ENCODE data around the gene HLX. TPM values are rescaled to one million over a fixed set of nuclear protein-coding genes. Genes with fewer than 3 reads are reported as not detected.

The HLX gene
- total RNA-seq, 3 donors from 2014 or later = 5.0 to 17.8 (median 15.1) TPM

- H3K4me3 ChIP-seq = no peak overlapping the region
- intact Hi-C loops (cut with DNase I; ENCODE audit: low total_unique reads) = no loop called here
- no peaks in the 10 kb centered on the region for H3K4me1 ChIP-seq
- no peaks in the 10 kb centered on the region for H3K27me3 ChIP-seq
- no peaks in the 10 kb centered on the region for H3K36me3 ChIP-seq
- TF ChIP-seq POLR2A (IDR thresholded peaks at IDR 0.05) = no peak
- no peak for TF ChIP-seq CTCF (IDR thresholded peaks at IDR 0.05)
- no peak for TF ChIP-seq POLR2AphosphoS5 (IDR thresholded peaks at IDR 0.05)
- H3K9me3 ChIP-seq = no peaks in the 10 kb centered on the region
- no peak overlapping the region for H3K27ac ChIP-seq
- DNase-seq (ENCODE audit: low spot score in 2 of 2) = no peak
These were observed 39.8 kb upstream of the HLX start for GRCh38 chr1:220839474-220839873.

GRCh38 chr1:220841293-220841692, 38.0 kb upstream of the HLX start:
- H3K4me3 ChIP-seq = no peak overlapping the region
- TF ChIP-seq POLR2AphosphoS5 (IDR thresholded peaks at IDR 0.05) (no peak), POLR2A (IDR thresholded peaks at IDR 0.05) (no peak), CTCF (IDR thresholded peaks at IDR 0.05) (no peak)
- H3K27me3 ChIP-seq = no peaks in the 10 kb centered on the region
- H3K27ac ChIP-seq = no peak overlapping the region
- intact Hi-C loops (cut with DNase I; ENCODE audit: low total_unique reads) = no loop called here
- H3K36me3 ChIP-seq = no peaks in the 10 kb centered on the region
- no peaks in the 10 kb centered on the region for H3K4me1 ChIP-seq
- no peak for DNase-seq (ENCODE audit: low spot score in 2 of 2)
- H3K9me3 ChIP-seq = no peaks in the 10 kb centered on the region

GRCh38 chr1:220843481-220844011, 35.7 kb upstream of the HLX start:
- no peak overlapping the region for H3K27ac ChIP-seq
- TF ChIP-seq CTCF (IDR thresholded peaks at IDR 0.05) (no peak), POLR2A (IDR thresholded peaks at IDR 0.05) (no peak), POLR2AphosphoS5 (IDR thresholded peaks at IDR 0.05) (no peak)
- H3K4me3 ChIP-seq = no peak overlapping the region
- H3K9me3 ChIP-seq = no peaks in the 10 kb centered on the region
- no peaks in the 10 kb centered on the region for H3K27me3 ChIP-seq
- DNase-seq (ENCODE audit: low spot score in 2 of 2) = no peak
- intact Hi-C loops (cut with DNase I; ENCODE audit: low total_unique reads) = no loop called here
- no peaks in the 10 kb centered on the region for H3K4me1 ChIP-seq
- no peaks in the 10 kb centered on the region for H3K36me3 ChIP-seq

GRCh38 chr1:220852408-220852807, 26.8 kb upstream of the HLX start:
- no peak overlapping the region for H3K27ac ChIP-seq

GRCh38 chr1:220872296-220872695, 6.9 kb upstream of the HLX start:
- TF ChIP-seq POLR2A (IDR thresholded peaks at IDR 0.05) = no peak
- TF ChIP-seq CTCF (IDR thresholded peaks at IDR 0.05) = no peak
- no peak for TF ChIP-seq POLR2AphosphoS5 (IDR thresholded peaks at IDR 0.05)
- no peaks in the 10 kb centered on the region for H3K36me3 ChIP-seq
- intact Hi-C loops (cut with DNase I; ENCODE audit: low total_unique reads) = no loop called here
- no peak overlapping the region for H3K27ac ChIP-seq
- no peak for DNase-seq (ENCODE audit: low spot score in 2 of 2)
- no peaks in the 10 kb centered on the region for H3K27me3 ChIP-seq
- H3K4me1 ChIP-seq = no peaks in the 10 kb centered on the region
- peaks cover 0 to 3% of the 10 kb centered on the region in 2 donors for H3K9me3 ChIP-seq
- no peak overlapping the region for H3K4me3 ChIP-seq

More at GRCh38 chr1:220852408-220852807, 26.8 kb upstream of the HLX start:
- intact Hi-C loops (cut with DNase I; ENCODE audit: low total_unique reads) = no loop called here
- Histone ChIP-seq H3K27me3 (no peaks in the 10 kb centered on the region), H3K36me3 (no peaks in the 10 kb centered on the region), H3K4me3 (no peak overlapping the region), H3K4me1 (no peaks in the 10 kb centered on the region), H3K9me3 (peaks cover 33 to 43% of the 10 kb centered on the region in 2 donors)
- DNase-seq (ENCODE audit: low spot score in 2 of 2) = no peak
- no peak for TF ChIP-seq CTCF (IDR thresholded peaks at IDR 0.05)
- no peak for TF ChIP-seq POLR2AphosphoS5 (IDR thresholded peaks at IDR 0.05)
- TF ChIP-seq POLR2A (IDR thresholded peaks at IDR 0.05) = no peak
